SU-DHL-6 (cell line): Measurements from ENCODE around the gene ACTN3.

Source experiments
- CTCF ChIP-seq: fragments of 200-600 bp; sonication (generic); IDR thresholded peaks from one replicate; pipeline ENCODE4 v1.5.1; 2017; ENCODE audit warnings: antibody characterized with exemption, mild to moderate bottlenecking, low read length, moderate library complexity; ENCODE audit not compliant: insufficient read depth, poor library complexity, severe bottlenecking
- EZH2phosphoT487 ChIP-seq: fragments of 200-600 bp; sonication (generic), shearing (Covaris generic); conservative IDR thresholded peaks from 2 replicates; pipeline ENCODE4 v1.6.1; 2018; ENCODE audit warnings: mild to moderate bottlenecking, antibody characterized with exemption, low read length, moderate library complexity, mixed read lengths

- TF ChIP-seq CTCF (no peak), EZH2phosphoT487 (no peak)
These were observed 4.3 kb upstream of the ACTN3 start for GRCh38 chr11:66542362-66542761.
